Panc1 (cell line): ENCODE measurements around the gene GMEB2. TPM values are rescaled to one million over a fixed set of nuclear protein-coding genes. Genes with fewer than 3 reads are reported as not detected.

ENCODE experiments used
- ATAC-seq: fragments of 200-7000 bp; cut with Tn5 transposase; 2 replicates; pipeline ENCODE4 v1.9.1; 2020; ENCODE audit warnings: mild to moderate bottlenecking, moderate library complexity
- BruUV-seq: library from RNA; stranded (reverse); fragments of 400-500 nt; replicated peaks from 2 replicates; lab custom pipeline; 2021; lab: Mats Ljungman, UMichigan
- CTCF ChIA-PET: fragments of 300-600 bp; sonication (Branson Sonifier 250); formaldehyde crosslinking; loops from one replicate; lab custom pipeline; 2022; ENCODE audit warnings: antibody characterized with exemption; lab: Charles Lee
- POLR2A ChIA-PET: fragments of 300-600 bp; sonication (Branson Sonifier 250); formaldehyde crosslinking; loops from one replicate; lab custom pipeline; 2022; ENCODE audit warnings: antibody characterized with exemption; lab: Charles Lee
- DNase-seq: peaks from one replicate; pipeline ENCODE4 v3.0.0-alpha.2; 2010; ENCODE audit warnings: low read depth, low spot score
- H3K27ac ChIP-seq: 2 replicates; pipeline ENCODE4 v1.5.1; 2011; ENCODE audit warnings: mild to moderate bottlenecking, low read length, inconsistent platforms
- H3K27me3 ChIP-seq: fragments of 200-500 bp; sonication (Bioruptor generic); 2 replicates; pipeline ENCODE4 v1.6.0; 2014; ENCODE audit warnings: low read length, inconsistent platforms; ENCODE audit not compliant: control insufficient read depth, insufficient read depth
- H3K36me3 ChIP-seq: fragments of 200-500 bp; sonication (Bioruptor generic); 2 replicates; pipeline ENCODE4 v1.5.1; 2014; ENCODE audit warnings: inconsistent platforms, mild to moderate bottlenecking, low read length, moderate library complexity; ENCODE audit not compliant: control insufficient read depth, insufficient read depth
- H3K4me1 ChIP-seq: 2 replicates; pipeline ENCODE4 v1.5.1; 2011; ENCODE audit warnings: inconsistent platforms, mild to moderate bottlenecking, low read length, moderate library complexity; ENCODE audit not compliant: control insufficient read depth, insufficient read depth
- H3K4me3 ChIP-seq, 2 experiments: 2 replicates each; pipeline ENCODE4 v1.5.1; 2011 to 2012; ENCODE audit warnings: low read depth in 2 of 2, low read length in 2 of 2, mild to moderate bottlenecking in 2 of 2, inconsistent platforms in 1 of 2, moderate library complexity in 1 of 2
- H3K9me3 ChIP-seq: fragments of 200-500 bp; sonication (Bioruptor generic); 2 replicates; pipeline ENCODE4 v1.5.1; 2014; ENCODE audit warnings: low read depth, mild to moderate bottlenecking, inconsistent platforms, low read length, moderate library complexity; ENCODE audit not compliant: control insufficient read depth, insufficient read depth
- CTCF ChIP-seq: fragments of 450-650 bp; IDR thresholded peaks from 2 replicates; pipeline ENCODE4 v1.5.1; 2017; ENCODE audit warnings: mild to moderate bottlenecking
- POLR2AphosphoS5 ChIP-seq: IDR thresholded peaks from 2 replicates; pipeline ENCODE4 v1.6.1; 2012; ENCODE audit warnings: mild to moderate bottlenecking, low read depth, low read length, moderate library complexity
- REST ChIP-seq, 2 experiments: IDR thresholded peaks; 2 replicates each; pipeline ENCODE4 v1.6.1; 2011 to 2012; ENCODE audit warnings: low read depth in 2 of 2, control low read depth in 1 of 2, low read length in 1 of 2, mild to moderate bottlenecking in 1 of 2, moderate library complexity in 1 of 2; ENCODE audit not compliant: insufficient read depth in 1 of 2
- SIN3A ChIP-seq: IDR thresholded peaks from 2 replicates; pipeline ENCODE4 v1.6.1; 2012; ENCODE audit warnings: low read depth, mild to moderate bottlenecking, low read length, moderate library complexity, borderline replicate concordance; ENCODE audit not compliant: insufficient read depth
- TCF7L2 ChIP-seq: IDR thresholded peaks from 2 replicates; pipeline ENCODE4 v1.6.1; 2011; ENCODE audit warnings: mild to moderate bottlenecking, low read depth, low read length, inconsistent platforms
- in situ Hi-C: cut with HindIII; loops from 2 replicates; pipeline ENCODE4 v1.10.0; 2016; ENCODE audit warnings: low sequenced_read_pairs, low pct_unique_long_range_greater_than_20kb
- intact Hi-C: fragments of 100-400 bp; cut with micrococcal nuclease; formaldehyde crosslinking; loops from one replicate; pipeline ENCODE4 v1.10.0; 2022; ENCODE audit not compliant: unreplicated experiment
- total RNA-seq: library from RNA; stranded (reverse); gene quantifications from one replicate; pipeline ENCODE4 v1.2.1, GENCODE V29; 2021; ENCODE audit not compliant: unreplicated experiment

GMEB2 gene
- total RNA-seq, 1 experiment from 2014 or later = 13.1 TPM

GRCh38 chr20:63582382-63583063 lies 44.4 kb downstream of the GMEB2 start:
- Histone ChIP-seq H3K4me3 (no peak overlapping the region), H3K4me1 (no peaks in the 10 kb centered on the region), H3K36me3 (no peaks in the 10 kb centered on the region), H3K27me3 (no peaks in the 10 kb centered on the region), H3K9me3 (no peaks in the 10 kb centered on the region), H3K27ac (no peak overlapping the region)
- DNase-seq (no peak), ATAC-seq (no peak)
- ChIA-PET CTCF (no interaction called here), POLR2A (no interaction called here)
- in situ Hi-C loops = no loop called here
- BruUV-seq = no TSS peak
- intact Hi-C loops = no loop called here
- no peak for TF ChIP-seq REST (IDR thresholded peaks at IDR 0.05; ENCODE audit: insufficient read depth in 1 of 2, low read depth in 2 of 2, low read length in 1 of 2)
- no peak for TF ChIP-seq POLR2AphosphoS5
- no peak for TF ChIP-seq CTCF
- no peak for TF ChIP-seq SIN3A

GRCh38 chr20:63580796-63581461 lies 46.0 kb downstream of the GMEB2 start:
- in situ Hi-C loops (no loop called here), intact Hi-C loops (no loop called here)
- ChIA-PET POLR2A (no interaction called here), CTCF (interaction anchor here (0.6 kb wide), 1 partner anchor 61 kb away, joined by 3 read pairs; no protein-coding TSS in a partner anchor)
- no peaks in the 10 kb centered on the region for H3K9me3 ChIP-seq
- DNase-seq = peak; percentile 32
- H3K36me3 ChIP-seq = no peaks in the 10 kb centered on the region
- H3K27me3 ChIP-seq = no peaks in the 10 kb centered on the region
- no peak for TF ChIP-seq SIN3A
- TF ChIP-seq CTCF = no peak
- no peak for TF ChIP-seq REST (IDR thresholded peaks at IDR 0.05; ENCODE audit: insufficient read depth in 1 of 2, low read depth in 2 of 2, low read length in 1 of 2)
- no peak for TF ChIP-seq TCF7L2
- no peak for TF ChIP-seq POLR2AphosphoS5
- no peak overlapping the region for H3K4me3 ChIP-seq
- ATAC-seq = peak; percentile 81
- H3K27ac ChIP-seq = no peak overlapping the region
- BruUV-seq = no TSS peak
- H3K4me1 ChIP-seq = no peaks in the 10 kb centered on the region
